HG03432 (cell line): ENCODE results near the gene SLC35B2.
A peak's percentile ranks its signal among the peaks of the same experiment; 100 is the strongest.

ENCODE experiments used
- ATAC-seq: cut with Tn5 transposase; IDR thresholded peaks from one replicate; pipeline ENCODE4 v1.9.1; 2021; ENCODE audit warnings: mild to moderate bottlenecking, moderate library complexity; ENCODE audit not compliant: unreplicated experiment

SLC35B2 gene

DNA sequence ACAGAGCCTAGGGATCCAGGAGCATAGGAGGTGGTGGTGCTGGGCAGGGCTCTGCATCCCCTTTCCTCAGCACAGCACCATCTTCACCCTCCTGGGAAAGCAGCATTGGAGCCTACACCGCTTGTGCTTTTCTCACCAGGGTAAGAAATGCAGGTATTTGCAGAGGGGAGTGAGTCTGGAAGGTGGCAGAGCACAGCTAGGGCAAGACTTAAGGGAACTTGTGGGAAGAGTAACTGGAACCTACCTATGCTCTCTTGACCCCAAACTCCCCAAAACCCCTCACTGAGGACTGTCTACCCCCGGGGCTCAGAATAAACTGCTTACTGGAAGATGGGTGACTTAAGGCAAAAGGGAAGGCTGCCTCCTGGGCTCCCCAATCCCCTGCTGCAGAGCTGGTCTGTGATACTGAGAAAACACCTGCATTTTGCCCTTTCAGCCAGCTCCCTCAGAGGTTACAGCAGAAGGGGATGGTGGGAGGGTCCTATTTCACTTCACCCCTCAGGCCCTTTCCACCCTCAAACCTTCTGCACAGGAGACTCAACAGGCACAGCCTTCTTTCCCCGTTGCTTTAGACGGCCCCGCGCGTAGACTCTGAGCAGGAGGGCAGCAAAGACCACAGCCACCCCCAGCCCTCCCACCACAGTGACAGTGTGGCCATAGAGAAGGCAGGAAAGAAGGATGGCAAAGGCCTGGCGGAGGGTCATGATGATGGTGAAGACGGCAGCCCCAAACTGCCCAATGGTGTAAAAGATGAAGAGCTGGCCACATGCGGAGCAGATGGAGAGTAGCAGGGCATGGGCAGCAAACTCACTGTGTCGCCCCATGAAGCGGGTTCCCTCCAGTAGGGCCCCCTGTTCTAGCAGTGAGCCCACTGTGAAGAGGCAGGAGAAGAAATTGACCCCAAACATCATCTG, 2.9 kb downstream of the SLC35B2 start:
- no peak for ATAC-seq

- no peak for ATAC-seq
These were observed 3.8 kb downstream of the SLC35B2 start for GRCh38 chr6:44253307-44254101.

GRCh38 chr6:44251576-44252524, 5.5 kb downstream of the SLC35B2 start:
- ATAC-seq, result no peak

- ATAC-seq, result no peak
These were observed 6.6 kb downstream of the SLC35B2 start for GRCh38 chr6:44250718-44251123.

DNA sequence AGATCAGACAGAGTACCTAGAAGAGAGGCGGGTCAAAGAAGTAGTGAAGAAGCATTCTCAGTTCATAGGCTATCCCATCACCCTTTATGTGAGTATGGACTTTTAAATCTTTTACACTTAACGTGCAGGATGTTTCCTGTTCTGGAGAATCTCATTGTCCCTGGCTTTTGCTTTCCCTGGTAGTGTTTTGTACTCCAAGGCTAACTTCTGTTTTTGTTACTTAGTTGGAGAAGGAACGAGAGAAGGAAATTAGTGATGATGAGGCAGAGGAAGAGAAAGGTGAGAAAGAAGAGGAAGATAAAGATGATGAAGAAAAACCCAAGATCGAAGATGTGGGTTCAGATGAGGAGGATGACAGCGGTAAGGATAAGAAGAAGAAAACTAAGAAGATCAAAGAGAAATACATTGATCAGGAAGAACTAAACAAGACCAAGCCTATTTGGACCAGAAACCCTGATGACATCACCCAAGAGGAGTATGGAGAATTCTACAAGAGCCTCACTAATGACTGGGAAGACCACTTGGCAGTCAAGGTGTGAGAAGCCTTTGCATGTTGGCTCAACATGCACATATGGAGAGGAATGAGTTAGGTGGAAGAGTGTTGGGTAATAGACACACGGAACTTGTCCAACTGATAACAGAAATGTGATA, 7.1 kb downstream of the SLC35B2 start:
- ATAC-seq, result no peak

DNA sequence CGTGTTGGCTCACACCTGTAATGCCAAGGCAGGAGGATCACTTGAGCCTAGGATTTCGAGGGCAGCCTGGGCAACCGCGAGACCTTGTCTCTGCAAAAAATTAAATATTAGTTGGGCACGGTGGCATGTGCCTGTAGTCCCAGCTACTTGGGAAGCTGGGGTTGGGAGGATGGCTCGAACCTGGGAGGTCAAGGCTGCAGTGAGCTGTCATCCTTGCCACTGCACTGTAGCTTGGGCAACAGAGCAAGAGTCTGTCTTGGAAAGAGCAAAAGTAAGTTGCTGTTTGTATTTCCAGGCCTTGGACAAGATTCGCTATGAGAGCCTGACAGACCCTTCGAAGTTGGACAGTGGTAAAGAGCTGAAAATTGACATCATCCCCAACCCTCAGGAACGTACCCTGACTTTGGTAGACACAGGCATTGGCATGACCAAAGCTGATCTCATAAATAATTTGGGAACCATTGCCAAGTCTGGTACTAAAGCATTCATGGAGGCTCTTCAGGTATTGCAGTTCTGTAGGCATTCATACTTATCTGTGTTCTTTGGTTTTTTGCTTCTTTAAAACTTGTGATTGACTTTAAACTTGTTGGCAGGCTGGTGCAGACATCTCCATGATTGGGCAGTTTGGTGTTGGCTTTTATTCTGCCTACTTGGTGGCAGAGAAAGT, 8.1 kb downstream of the SLC35B2 start:
- no peak for ATAC-seq

GRCh38 chr6:44248579-44248978, 8.7 kb downstream of the SLC35B2 start:
- ATAC-seq, result no peak

GRCh38 chr6:44247338-44248302, 9.7 kb downstream of the SLC35B2 start:
- peak; percentile 31 for ATAC-seq

- peak; percentile 64 for ATAC-seq
These were observed 10.5 kb downstream of the SLC35B2 start, which contains the start of gene HSP90AB1 for GRCh38 chr6:44246663-44247337. HSP90AB1 (plus strand) TSS chr6:44247101; CDS start chr6:44248630, 1,529 bp downstream.

DNA sequence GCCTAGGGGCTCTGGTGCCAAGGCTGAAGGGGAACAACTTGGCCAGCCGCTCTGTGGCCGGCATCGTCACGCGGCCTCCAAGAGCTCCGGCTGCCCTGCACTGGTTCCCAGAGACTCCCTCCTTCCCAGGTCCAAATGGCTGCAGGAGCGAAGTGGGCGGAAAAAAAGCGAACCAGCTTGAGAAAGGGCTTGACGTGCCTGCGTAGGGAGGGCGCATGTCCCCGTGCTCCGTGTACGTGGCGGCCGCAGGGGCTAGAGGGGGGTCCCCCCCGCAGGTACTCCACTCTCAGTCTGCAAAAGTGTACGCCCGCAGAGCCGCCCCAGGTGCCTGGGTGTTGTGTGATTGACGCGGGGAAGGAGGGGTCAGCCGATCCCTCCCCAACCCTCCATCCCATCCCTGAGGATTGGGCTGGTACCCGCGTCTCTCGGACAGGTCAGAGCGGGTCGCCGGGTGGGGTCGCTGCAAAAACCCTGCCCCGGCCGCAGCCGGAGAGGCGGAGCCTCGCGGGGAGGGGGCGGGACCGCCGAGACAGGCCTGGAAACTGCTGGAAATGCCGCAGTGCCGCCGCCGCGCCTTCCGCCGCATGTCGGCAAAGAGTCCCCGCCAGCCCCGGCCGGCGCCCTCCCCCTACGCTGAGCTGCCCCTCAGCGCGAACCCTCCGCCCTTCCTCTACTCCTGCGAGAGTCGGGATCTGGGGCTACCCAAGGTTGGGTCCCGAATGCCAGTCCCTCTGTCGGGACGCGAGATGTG, 11.2 kb downstream of the SLC35B2 start:
- ATAC-seq, result peak; percentile 55

DNA sequence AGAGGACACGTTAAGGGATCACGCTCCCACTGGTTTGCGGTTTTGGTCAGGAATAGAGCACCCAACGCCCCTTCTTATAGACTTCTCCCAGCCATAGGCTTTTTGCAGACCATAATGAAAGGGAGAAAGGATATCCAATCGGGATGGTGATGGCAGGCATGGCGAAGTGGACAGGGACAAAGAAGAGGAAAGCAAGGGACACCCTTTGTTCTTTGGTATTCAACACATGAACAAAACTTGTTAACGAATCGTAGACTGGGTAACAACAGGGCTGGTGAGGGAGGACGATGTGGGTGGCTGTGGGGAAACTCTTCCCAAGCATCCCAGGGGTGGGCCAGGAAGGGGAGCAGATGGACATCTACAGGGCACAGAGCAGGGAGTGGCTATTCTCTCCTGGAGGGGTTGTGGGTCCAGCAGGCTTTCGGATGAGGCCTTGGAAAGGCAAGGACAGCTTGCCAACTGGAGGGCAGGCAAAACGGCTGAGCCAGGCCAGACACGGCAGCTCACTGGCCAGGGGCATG, 11.9 kb downstream of the SLC35B2 start:
- no peak for ATAC-seq

GRCh38 chr6:44243345-44243744, 14.0 kb downstream of the SLC35B2 start:
- ATAC-seq, result no peak

DNA sequence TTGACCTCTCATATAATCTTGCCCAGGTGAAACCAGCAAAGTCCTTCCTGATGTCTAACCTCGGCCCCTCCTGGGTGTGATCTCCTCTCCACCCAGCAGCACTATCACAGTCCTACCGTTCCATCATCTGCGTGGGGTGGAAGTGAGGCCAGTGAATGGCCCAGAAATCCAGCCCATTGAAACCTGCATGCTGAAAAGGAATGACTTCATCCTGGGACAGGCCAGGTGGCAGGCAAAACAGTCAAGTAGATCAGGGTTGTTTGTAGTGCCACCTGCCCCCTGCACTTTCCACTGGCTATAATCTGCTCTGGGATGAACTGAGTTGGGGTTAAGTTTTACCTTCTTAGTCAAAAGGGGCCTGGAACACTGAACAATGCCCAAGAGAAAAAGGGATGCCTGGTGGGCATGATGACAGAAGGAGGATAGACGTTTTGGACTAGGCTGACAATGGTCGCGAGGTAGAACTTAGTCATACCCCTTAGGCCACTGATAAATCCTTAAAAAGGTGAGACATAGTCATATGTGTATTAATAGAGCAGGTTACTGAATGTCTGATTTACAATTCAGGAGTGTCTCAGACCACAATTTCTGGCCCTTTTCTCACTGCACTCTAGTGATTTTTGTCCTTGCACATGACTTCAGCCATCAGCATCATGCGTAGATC, 18.5 kb downstream of the SLC35B2 start:
- ATAC-seq, result no peak

- ATAC-seq, result peak; percentile 86
These were observed 19.4 kb downstream of the SLC35B2 start for GRCh38 chr6:44237813-44238433.

GRCh38 chr6:44237021-44237812, 20.1 kb downstream of the SLC35B2 start:
- peak; percentile 77 for ATAC-seq
